ENCODE measurements around the gene RBM19. TPM values are rescaled to one million over a fixed set of nuclear protein-coding genes. Genes with fewer than 3 reads are reported as not detected.

RBM19 gene
- total RNA-seq, 1 donor from 2014 or later: 36.4 TPM

DNA sequence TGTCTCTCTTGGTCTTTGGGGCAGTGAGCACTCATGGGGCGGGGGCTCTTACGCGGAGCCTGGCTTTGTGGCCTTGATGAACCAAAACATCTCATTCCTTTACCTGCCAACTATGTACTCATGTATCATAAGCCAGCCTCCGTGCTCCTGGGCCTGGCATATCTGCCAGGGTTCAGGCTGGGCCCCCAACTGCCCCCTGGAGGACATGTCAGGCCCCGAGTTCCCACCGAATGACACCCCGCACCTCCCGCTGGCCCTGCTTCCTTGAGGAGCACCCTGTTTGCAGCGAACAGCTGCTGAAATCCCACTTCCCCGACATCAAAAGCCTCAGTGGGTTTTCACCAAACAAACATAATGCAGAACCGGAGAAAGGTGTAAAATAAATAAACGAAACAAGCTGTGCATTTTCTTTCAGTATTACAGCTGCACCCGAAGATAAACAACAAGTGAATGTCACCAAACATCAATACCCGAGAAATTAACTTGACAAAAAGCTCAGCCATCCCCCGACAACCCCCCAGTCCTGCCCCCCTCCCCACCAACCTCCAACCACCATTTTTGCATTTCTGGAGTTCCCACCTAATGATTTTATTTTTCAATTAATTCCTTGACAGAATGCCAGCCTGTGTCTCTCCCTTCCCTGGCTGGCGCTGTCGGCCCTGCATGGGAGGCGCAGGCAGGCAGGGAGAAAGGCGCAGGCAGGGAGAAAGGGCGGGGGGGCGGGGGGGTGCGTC, 139.2 kb downstream of the RBM19 start:
- intact Hi-C loops (cut with DNase I): no loop called here
- Histone ChIP-seq H3K27me3 (no peaks in the 10 kb centered on the region), H3K9me3 (no peaks in the 10 kb centered on the region), H3K27ac (no peak overlapping the region), H3K36me3 (peaks cover 9% of the 10 kb centered on the region), H3K4me1 (no peaks in the 10 kb centered on the region), H3K4me3 (no peak overlapping the region)
- TF ChIP-seq, protein P1, sequence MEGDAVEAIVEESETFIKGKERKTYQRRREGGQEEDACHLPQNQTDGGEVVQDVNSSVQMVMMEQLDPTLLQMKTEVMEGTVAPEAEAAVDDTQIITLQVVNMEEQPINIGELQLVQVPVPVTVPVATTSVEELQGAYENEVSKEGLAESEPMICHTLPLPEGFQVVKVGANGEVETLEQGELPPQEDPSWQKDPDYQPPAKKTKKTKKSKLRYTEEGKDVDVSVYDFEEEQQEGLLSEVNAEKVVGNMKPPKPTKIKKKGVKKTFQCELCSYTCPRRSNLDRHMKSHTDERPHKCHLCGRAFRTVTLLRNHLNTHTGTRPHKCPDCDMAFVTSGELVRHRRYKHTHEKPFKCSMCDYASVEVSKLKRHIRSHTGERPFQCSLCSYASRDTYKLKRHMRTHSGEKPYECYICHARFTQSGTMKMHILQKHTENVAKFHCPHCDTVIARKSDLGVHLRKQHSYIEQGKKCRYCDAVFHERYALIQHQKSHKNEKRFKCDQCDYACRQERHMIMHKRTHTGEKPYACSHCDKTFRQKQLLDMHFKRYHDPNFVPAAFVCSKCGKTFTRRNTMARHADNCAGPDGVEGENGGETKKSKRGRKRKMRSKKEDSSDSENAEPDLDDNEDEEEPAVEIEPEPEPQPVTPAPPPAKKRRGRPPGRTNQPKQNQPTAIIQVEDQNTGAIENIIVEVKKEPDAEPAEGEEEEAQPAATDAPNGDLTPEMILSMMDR (IDR thresholded peaks at IDR 0.05): no peak
- no peak for ATAC-seq
- no peak for DNase-seq

GRCh38 chr12:113825705-113826104, 140.4 kb downstream of the RBM19 start:
- TF ChIP-seq, protein P1 (IDR thresholded peaks at IDR 0.05): no peak
- no peak overlapping the region for H3K4me3 ChIP-seq
- intact Hi-C loops (cut with DNase I): no loop called here
- ATAC-seq: no peak
- no peaks in the 10 kb centered on the region for H3K9me3 ChIP-seq
- peaks cover 20% of the 10 kb centered on the region for H3K36me3 ChIP-seq
- H3K27me3 ChIP-seq: no peaks in the 10 kb centered on the region
- DNase-seq: no peak
- no peak overlapping the region for H3K27ac ChIP-seq
- no peaks in the 10 kb centered on the region for H3K4me1 ChIP-seq

DNA sequence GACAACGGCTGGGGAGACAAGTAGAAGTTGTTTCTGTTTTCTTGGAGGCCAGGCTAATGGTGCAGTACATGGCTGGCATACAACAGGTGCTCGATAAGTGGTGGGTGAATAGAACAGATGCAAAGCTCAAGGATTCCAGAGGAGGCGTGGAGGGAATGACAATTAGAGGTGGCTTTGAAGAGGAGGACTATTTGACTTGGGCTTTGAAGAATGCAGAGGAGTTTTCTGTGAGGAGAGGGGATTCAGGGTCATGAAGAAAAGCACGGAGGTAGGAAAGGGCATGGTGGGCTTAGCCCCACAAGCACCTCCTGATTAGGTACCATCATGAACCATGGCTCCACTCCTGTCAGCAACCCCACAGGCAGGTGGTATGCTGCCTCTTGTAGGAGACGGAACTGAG, 142.3 kb downstream of the RBM19 start:
- ATAC-seq: no peak
- Histone ChIP-seq H3K4me3 (no peak overlapping the region), H3K27ac (no peak overlapping the region), H3K36me3 (peaks cover 20% of the 10 kb centered on the region), H3K9me3 (no peaks in the 10 kb centered on the region), H3K4me1 (no peaks in the 10 kb centered on the region), H3K27me3 (no peaks in the 10 kb centered on the region)
- intact Hi-C loops (cut with DNase I): no loop called here
- DNase-seq: no peak
- TF ChIP-seq, protein P1 (IDR thresholded peaks at IDR 0.05): no peak

GRCh38 chr12:113823016-113823415, 143.1 kb downstream of the RBM19 start:
- H3K4me3 ChIP-seq: no peak overlapping the region
- no peak overlapping the region for H3K27ac ChIP-seq
- H3K9me3 ChIP-seq: no peaks in the 10 kb centered on the region
- ATAC-seq (no peak), DNase-seq (no peak)
- H3K4me1 ChIP-seq: no peaks in the 10 kb centered on the region
- intact Hi-C loops (cut with DNase I): no loop called here
- H3K36me3 ChIP-seq: peaks cover 20% of the 10 kb centered on the region
- H3K27me3 ChIP-seq: no peaks in the 10 kb centered on the region
- TF ChIP-seq, protein P1 (IDR thresholded peaks at IDR 0.05): no peak

DNA sequence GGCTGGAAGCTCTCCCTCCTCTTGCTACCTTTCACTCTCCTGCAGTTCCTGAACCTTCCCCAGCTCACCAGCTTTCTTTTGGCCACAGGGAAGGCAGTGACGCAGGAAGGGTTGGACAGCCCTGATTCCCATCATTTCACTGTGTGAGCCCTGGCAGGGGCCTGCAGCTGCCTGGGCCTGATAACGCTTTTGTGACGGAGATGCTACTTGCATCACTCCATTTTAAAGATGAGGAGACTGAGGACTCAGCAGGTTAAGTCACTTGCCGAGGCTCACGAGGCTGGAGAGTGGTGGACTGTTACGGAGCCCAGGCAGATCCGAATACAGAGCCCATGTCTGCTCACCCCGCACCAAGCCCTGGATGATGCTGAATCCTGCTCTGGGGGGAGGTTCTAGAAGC, 145.3 kb downstream of the RBM19 start:
- no peak overlapping the region for H3K27ac ChIP-seq
- no peaks in the 10 kb centered on the region for H3K9me3 ChIP-seq
- H3K27me3 ChIP-seq: no peaks in the 10 kb centered on the region
- no peaks in the 10 kb centered on the region for H3K4me1 ChIP-seq
- H3K4me3 ChIP-seq: no peak overlapping the region
- H3K36me3 ChIP-seq: peaks cover 20% of the 10 kb centered on the region
- DNase-seq: no peak
- ATAC-seq: no peak
- TF ChIP-seq, protein P1 (IDR thresholded peaks at IDR 0.05): no peak
- intact Hi-C loops (cut with DNase I): no loop called here

Measured in upper lobe of right lung (tissue), 1 donor.